ENCODE results near the gene ZCCHC13. TPM values are rescaled to one million over a fixed set of nuclear protein-coding genes. Genes with fewer than 3 reads are reported as not detected.

The ZCCHC13 gene
- total and polyA plus RNA-seq, 2 of the 8 experiments (the other 6 are each of a cell fraction or from before 2014, with no cell fraction given): not detected

DNA sequence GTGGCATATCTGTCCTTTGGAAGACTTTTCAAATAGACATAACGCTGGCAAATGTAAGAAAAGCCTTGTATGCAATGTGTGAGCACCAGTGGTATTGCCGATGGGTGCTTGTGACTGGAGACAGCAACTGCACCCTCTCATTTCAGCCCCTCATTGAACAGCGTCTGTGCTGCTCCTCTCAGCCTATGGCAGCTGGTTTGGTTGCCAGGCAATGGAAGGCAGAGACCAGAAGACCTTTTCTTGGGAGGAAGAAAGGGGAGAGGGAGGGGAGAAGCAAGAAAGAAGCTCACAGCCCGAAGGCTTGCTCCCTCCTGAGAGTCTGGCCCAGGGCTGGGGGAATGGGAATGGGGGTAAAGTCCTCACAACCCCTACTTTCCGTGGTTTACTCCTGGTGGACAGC is 20.2 kb downstream of the ZCCHC13 start (continued):
- TF ChIP-seq, protein P1, sequence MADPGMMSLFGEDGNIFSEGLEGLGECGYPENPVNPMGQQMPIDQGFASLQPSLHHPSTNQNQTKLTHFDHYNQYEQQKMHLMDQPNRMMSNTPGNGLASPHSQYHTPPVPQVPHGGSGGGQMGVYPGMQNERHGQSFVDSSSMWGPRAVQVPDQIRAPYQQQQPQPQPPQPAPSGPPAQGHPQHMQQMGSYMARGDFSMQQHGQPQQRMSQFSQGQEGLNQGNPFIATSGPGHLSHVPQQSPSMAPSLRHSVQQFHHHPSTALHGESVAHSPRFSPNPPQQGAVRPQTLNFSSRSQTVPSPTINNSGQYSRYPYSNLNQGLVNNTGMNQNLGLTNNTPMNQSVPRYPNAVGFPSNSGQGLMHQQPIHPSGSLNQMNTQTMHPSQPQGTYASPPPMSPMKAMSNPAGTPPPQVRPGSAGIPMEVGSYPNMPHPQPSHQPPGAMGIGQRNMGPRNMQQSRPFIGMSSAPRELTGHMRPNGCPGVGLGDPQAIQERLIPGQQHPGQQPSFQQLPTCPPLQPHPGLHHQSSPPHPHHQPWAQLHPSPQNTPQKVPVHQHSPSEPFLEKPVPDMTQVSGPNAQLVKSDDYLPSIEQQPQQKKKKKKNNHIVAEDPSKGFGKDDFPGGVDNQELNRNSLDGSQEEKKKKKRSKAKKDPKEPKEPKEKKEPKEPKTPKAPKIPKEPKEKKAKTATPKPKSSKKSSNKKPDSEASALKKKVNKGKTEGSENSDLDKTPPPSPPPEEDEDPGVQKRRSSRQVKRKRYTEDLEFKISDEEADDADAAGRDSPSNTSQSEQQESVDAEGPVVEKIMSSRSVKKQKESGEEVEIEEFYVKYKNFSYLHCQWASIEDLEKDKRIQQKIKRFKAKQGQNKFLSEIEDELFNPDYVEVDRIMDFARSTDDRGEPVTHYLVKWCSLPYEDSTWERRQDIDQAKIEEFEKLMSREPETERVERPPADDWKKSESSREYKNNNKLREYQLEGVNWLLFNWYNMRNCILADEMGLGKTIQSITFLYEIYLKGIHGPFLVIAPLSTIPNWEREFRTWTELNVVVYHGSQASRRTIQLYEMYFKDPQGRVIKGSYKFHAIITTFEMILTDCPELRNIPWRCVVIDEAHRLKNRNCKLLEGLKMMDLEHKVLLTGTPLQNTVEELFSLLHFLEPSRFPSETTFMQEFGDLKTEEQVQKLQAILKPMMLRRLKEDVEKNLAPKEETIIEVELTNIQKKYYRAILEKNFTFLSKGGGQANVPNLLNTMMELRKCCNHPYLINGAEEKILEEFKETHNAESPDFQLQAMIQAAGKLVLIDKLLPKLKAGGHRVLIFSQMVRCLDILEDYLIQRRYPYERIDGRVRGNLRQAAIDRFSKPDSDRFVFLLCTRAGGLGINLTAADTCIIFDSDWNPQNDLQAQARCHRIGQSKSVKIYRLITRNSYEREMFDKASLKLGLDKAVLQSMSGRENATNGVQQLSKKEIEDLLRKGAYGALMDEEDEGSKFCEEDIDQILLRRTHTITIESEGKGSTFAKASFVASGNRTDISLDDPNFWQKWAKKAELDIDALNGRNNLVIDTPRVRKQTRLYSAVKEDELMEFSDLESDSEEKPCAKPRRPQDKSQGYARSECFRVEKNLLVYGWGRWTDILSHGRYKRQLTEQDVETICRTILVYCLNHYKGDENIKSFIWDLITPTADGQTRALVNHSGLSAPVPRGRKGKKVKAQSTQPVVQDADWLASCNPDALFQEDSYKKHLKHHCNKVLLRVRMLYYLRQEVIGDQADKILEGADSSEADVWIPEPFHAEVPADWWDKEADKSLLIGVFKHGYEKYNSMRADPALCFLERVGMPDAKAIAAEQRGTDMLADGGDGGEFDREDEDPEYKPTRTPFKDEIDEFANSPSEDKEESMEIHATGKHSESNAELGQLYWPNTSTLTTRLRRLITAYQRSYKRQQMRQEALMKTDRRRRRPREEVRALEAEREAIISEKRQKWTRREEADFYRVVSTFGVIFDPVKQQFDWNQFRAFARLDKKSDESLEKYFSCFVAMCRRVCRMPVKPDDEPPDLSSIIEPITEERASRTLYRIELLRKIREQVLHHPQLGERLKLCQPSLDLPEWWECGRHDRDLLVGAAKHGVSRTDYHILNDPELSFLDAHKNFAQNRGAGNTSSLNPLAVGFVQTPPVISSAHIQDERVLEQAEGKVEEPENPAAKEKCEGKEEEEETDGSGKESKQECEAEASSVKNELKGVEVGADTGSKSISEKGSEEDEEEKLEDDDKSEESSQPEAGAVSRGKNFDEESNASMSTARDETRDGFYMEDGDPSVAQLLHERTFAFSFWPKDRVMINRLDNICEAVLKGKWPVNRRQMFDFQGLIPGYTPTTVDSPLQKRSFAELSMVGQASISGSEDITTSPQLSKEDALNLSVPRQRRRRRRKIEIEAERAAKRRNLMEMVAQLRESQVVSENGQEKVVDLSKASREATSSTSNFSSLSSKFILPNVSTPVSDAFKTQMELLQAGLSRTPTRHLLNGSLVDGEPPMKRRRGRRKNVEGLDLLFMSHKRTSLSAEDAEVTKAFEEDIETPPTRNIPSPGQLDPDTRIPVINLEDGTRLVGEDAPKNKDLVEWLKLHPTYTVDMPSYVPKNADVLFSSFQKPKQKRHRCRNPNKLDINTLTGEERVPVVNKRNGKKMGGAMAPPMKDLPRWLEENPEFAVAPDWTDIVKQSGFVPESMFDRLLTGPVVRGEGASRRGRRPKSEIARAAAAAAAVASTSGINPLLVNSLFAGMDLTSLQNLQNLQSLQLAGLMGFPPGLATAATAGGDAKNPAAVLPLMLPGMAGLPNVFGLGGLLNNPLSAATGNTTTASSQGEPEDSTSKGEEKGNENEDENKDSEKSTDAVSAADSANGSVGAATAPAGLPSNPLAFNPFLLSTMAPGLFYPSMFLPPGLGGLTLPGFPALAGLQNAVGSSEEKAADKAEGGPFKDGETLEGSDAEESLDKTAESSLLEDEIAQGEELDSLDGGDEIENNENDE (IDR thresholded peaks at IDR 0.05; ENCODE audit: insufficient replicate concordance, low read length): no peak
- no peak for TF ChIP-seq EGR1 (IDR thresholded peaks at IDR 0.05; ENCODE audit: borderline replicate concordance, low read depth, low read length)
- no peak for TF ChIP-seq SIX5 (IDR thresholded peaks at IDR 0.05; ENCODE audit: low read depth, low read length)
- TF ChIP-seq EZH2 (IDR thresholded peaks at IDR 0.05; ENCODE audit: low read depth, low read length, severe bottlenecking): no peak
- TF ChIP-seq SIRT6 (IDR thresholded peaks at IDR 0.05; ENCODE audit: low read length): no peak
- no peak for TF ChIP-seq ASH2L (IDR thresholded peaks at IDR 0.05; ENCODE audit: low read length)
